GM12801 (cell line): ENCODE data around the gene COQ9.

Experiments
- TF ChIP-seq, protein P1 (sequence below): IDR thresholded peaks from one replicate; pipeline ENCODE4 v1.5.1; 2011; ENCODE audit warnings: control low read depth; ENCODE audit not compliant: insufficient read length; ENCODE audit errors: extremely low read depth

COQ9 gene

DNA sequence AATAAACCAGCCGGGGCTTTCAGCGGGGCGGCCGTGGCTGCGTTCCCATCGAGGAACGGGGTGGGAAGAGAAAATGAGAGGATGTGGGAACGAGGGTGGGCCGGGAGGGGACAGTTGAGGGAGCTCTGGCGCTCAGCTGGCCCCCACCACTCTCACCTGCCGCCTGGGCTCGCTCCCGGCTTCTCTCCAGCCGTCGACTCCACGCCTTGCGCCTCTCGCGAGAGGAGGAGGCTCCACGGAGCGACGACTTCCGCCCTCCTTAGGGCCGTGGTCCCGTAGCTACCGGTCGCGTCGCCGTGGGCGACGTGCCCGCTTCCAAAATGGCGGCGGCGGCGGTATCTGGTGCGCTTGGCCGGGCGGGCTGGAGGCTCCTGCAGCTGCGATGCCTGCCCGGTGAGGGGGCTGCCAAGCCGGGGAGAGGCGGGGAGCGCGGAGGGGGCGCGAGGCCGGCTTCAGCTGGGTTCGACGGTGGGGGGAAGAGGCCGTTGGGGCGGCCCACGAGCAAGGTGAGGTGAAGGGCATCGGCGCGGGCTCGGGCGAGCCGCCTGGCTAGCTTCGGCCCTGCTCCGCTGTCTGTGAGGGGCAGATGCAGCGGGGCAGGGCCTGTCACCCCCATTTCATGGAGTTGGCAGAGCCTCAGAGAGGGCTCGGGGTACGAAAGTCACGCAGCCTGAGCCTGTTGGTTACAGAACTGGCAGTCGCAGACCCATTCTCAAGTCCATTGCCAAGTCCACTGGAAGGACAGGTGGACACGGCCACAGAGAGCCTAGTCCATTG, at the start of gene COQ9, which contains the start of gene CIAPIN1:
Gene COQ9, plus strand, starts transcription at position 294 of the 777 bp plus-strand sequence. Its CDS starts 27 bp downstream, at position 321.
Gene CIAPIN1, minus strand, starts transcription at position 200 of the 777 bp plus-strand sequence. CDS start 6,457 bp downstream, outside the sequence.
- TF ChIP-seq, protein P1, sequence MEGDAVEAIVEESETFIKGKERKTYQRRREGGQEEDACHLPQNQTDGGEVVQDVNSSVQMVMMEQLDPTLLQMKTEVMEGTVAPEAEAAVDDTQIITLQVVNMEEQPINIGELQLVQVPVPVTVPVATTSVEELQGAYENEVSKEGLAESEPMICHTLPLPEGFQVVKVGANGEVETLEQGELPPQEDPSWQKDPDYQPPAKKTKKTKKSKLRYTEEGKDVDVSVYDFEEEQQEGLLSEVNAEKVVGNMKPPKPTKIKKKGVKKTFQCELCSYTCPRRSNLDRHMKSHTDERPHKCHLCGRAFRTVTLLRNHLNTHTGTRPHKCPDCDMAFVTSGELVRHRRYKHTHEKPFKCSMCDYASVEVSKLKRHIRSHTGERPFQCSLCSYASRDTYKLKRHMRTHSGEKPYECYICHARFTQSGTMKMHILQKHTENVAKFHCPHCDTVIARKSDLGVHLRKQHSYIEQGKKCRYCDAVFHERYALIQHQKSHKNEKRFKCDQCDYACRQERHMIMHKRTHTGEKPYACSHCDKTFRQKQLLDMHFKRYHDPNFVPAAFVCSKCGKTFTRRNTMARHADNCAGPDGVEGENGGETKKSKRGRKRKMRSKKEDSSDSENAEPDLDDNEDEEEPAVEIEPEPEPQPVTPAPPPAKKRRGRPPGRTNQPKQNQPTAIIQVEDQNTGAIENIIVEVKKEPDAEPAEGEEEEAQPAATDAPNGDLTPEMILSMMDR = no peak

GRCh38 chr16:57401943-57402640, 45.2 kb upstream of the COQ9 start:
- TF ChIP-seq, protein P1 = no peak

DNA sequence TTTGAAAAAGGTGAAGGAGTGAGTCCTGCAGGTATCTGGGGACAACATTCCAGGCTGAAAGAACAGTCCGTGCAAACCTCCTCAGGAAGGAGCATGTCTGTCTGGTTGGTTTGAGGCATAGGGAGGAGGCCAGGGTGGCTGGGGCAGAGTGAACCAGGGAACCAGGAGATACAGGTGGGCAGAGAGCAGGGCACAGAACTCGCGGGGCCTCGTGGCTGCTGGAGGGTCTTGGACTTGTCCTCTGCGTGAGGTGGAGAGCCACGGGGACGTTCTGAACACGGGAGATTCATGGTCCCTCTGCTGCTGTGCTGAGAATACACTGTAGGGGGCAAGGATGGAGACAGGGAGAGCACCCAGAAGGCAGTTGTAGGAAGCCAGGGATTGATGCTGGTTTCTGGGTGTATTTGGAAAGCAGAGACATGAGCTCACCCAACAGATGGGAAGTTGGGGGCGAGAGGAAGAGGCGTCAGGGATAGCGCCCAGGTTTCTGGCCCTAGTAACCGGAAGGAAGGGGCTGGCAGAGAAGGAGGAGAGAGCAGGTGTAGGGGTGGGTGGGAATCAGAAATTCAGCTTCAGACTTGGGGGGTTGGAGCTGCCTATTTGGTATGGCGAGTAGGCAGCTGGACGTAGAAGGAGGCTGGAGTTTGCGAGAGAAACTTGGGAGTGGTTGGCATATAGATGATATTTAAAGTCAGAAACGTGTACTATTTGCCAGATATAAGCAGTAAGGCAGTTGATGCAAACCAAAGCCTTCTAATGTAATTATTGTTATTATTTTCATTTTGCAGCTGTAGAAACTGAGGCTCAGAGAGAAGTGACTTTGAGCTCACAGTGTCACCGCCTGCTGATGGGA, 43.1 kb upstream of the COQ9 start, which contains the start of gene CCL17:
Gene CCL17, plus strand, starts transcription at position 803 of the 853 bp plus-strand sequence. CDS start 9,166 bp downstream, outside the sequence.
- TF ChIP-seq, protein P1 = no peak

DNA sequence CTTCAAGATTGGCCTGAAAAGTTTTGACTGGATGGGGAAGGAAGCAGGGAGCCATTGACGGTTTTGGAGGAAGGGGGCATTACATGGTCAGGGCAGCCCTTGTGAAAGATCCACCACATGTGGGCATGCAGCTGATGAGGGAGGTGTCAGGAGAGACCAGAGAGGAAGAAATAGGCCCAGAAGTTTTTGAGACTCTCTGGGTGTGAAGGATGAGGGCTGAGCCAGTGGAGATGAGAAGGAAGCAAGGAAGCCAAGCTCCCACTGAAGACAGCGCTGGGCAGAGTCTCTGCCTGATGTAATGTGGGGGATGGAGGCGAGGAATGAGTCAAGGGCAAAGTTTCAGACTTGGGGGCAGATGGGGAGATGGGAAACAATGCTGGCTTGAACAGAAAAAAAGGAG, 42.2 kb upstream of the COQ9 start:
- TF ChIP-seq, protein P1 = no peak

DNA sequence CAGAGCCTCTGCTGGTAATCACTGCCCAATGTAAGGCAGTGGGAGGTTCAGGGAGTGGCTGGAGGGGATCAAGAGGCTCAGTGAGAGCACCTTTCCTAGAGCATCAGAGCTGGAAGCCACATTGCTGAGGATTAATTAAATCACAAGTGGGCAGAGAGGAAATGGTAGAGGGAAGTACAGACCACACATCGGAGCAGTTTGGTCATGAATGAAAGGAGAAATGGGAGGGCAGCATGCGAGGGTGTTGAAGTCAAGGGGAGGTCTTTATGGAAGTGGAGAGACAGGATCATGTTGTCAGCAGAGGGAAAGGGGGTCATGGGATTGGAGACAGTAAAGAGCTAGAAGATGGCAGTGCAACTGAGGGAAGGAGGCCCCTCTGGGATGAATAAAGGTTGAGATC, 40.4 kb upstream of the COQ9 start:
- TF ChIP-seq, protein P1 = no peak

- TF ChIP-seq, protein P1 = no peak
Measured at GRCh38 chr16:57407521-57408353, 39.5 kb upstream of the COQ9 start.
